Spleen (tissue), 11 donors: ENCODE results near the gene ADRA2A. TPM values are rescaled to one million over a fixed set of nuclear protein-coding genes. Genes with fewer than 3 reads are reported as not detected.
A peak's percentile ranks its signal among the peaks of the same experiment; 100 is the strongest.

ENCODE experiments used
- DNase-seq: peaks from one replicate; pipeline ENCODE4 v3.0.0-alpha.2; 2020
- H3K27ac ChIP-seq, 8 donors: fragments of 200-600 bp; sonication (generic) in 7 of 8; 1 replicate in 4 of 8; 2 replicates in 4 of 8; pipeline versions ENCODE4 v1.5.0 to v1.8.0; 2016 to 2021; ENCODE audit warnings: inconsistent platforms in 4 of 8, mild to moderate bottlenecking in 4 of 8, moderate library complexity in 1 of 8
- H3K27me3 ChIP-seq, 7 donors: fragments of 200-600 bp; sonication (generic) in 6 of 7; replicated peaks in 1 of 7; 1 replicate in 4 of 7; 2 replicates in 3 of 7; pipeline versions ENCODE4 v1.5.0 to v1.8.0; 2016 to 2021; ENCODE audit warnings: inconsistent platforms in 3 of 7, mild to moderate bottlenecking in 1 of 7
- H3K36me3 ChIP-seq, 6 donors: fragments of 200-600 bp; sonication (generic) in 5 of 6; 1 replicate in 4 of 6; 2 replicates in 2 of 6; pipeline versions ENCODE4 v1.5.0 to v1.8.0; 2016 to 2021; ENCODE audit warnings: inconsistent platforms in 2 of 6
- H3K4me1 ChIP-seq, 6 donors: fragments of 200-600 bp; sonication (generic) in 5 of 6; 1 replicate in 3 of 6; 2 replicates in 3 of 6; pipeline versions ENCODE4 v1.5.0 to v1.8.0; 2016 to 2021; ENCODE audit warnings: inconsistent platforms in 3 of 6
- H3K4me3 ChIP-seq, 8 donors: fragments of 200-600 bp; sonication (generic) in 7 of 8; 1 replicate in 4 of 8; 2 replicates in 4 of 8; pipeline versions ENCODE4 v1.5.0 to v1.8.0; 2016 to 2021; ENCODE audit warnings: inconsistent platforms in 4 of 8, mild to moderate bottlenecking in 4 of 8, moderate library complexity in 2 of 8
- H3K9me3 ChIP-seq, 8 donors: fragments of 200-600 bp; sonication (generic) in 7 of 8; 1 replicate in 4 of 8; 2 replicates in 4 of 8; pipeline versions ENCODE4 v1.5.0 to v1.8.0; 2016 to 2021; ENCODE audit warnings: inconsistent platforms in 4 of 8
- CTCF ChIP-seq, 11 experiments: fragments of 200-600 bp in 7 of 11; fragments of 450-650 bp in 4 of 11; sonication (generic) in 4 of 11; IDR thresholded peaks in 8 of 11; conservative IDR thresholded peaks in 3 of 11; 1 replicate in 7 of 11; 2 replicates in 4 of 11; pipeline versions ENCODE4 v1.4.0 to v1.8.0; 2016 to 2021; ENCODE audit warnings: antibody characterized with exemption in 11 of 11, inconsistent platforms in 4 of 11, mild to moderate bottlenecking in 1 of 11
- POLR2A ChIP-seq, 3 donors: fragments of 450-650 bp; IDR thresholded peaks; one replicate each; pipeline ENCODE4 v1.5.1; 2017; ENCODE audit warnings: antibody characterized with exemption in 3 of 3, mild to moderate bottlenecking in 1 of 3
- POLR2AphosphoS5 ChIP-seq, 3 donors: sonication (generic); formaldehyde crosslinking; IDR thresholded peaks; one replicate each; pipeline ENCODE4 v1.5.1; 2017; ENCODE audit warnings: antibody characterized with exemption in 3 of 3
- WGBS, 5 donors: extraction: QIAGEN DNeasy Blood & Tissue Kit in 3 of 5; methylation state at CpG; one replicate each; pipeline versions ENCODE4 v1.1.5 to v1.1.7; 2013 to 2018; 5-methylcytosine and 5-hydroxymethylcytosine counted together
- intact Hi-C: fragments of 100-400 bp; cut with DNase I; formaldehyde crosslinking; loops from one replicate; pipeline ENCODE4 v1.15.0; 2023; ENCODE audit warnings: low total_unique reads
- polyA plus RNA-seq, 3 donors: library from polyadenylated mRNA; stranded (reverse); fragments of 200-250 nt; gene quantifications; one replicate each; pipeline ENCODE4 v1.2.1, GENCODE V29; 2013
- total RNA-seq, 7 donors: library from RNA; depleted of rRNA in 3 of 7; stranded (reverse); fragments of >200 nt in 3 of 7; fragmentation: NEBNext Ultra II Directional in 4 of 7; extraction: Animal tissue kit (Norgen Biotek cat#: 25700) in 4 of 7; gene quantifications; one replicate each; pipeline versions ENCODE4 v1.1.0 to v1.2.1, GENCODE V29; 2016 to 2021
- donor health status: healthy with polysubstance abuse.
- donor health status: DM: no; HTN: no; CAD: no; lungs with moderate emphysema.
- donor health status: DM: no; HTN: no; CAD: no.
- donor health status: Bipolar disorder and iron deficiency.
- donor health status: healthy.
- donor health status: DM: no; HTN: no; CAD: no.
- donor health status: DM: yes; HTN: yes; CAD: no.

ADRA2A gene
- total and polyA plus RNA-seq, 10 donors, result 0.35 to 48.1 (median 11.0) TPM

- Histone ChIP-seq H3K4me3 (peak overlapping the region in 6 of 8 donors; percentile 4 to 72 (median 50)), H3K27me3 (peaks cover 0 to 60% (median 51%) of the 10 kb centered on the region in 7 donors), H3K9me3 (peaks cover 0 to 7% (median 0%) of the 10 kb centered on the region in 8 donors), H3K36me3 (no peaks in the 10 kb centered on the region), H3K27ac (peak overlapping the region in 4 of 8 donors; percentile 14 to 75 (median 42)), H3K4me1 (peaks cover 11 to 32% (median 27%) of the 10 kb centered on the region in 6 donors)
- intact Hi-C loops, result no loop called here
- TF ChIP-seq CTCF (IDR thresholded peaks at IDR 0.05 in 8 of 11, conservative IDR thresholded peaks at IDR 0.05 in 3 of 11), result no peak
- TF ChIP-seq POLR2AphosphoS5 (IDR thresholded peaks at IDR 0.05), result no peak
- TF ChIP-seq POLR2A (IDR thresholded peaks at IDR 0.05), result no peak
- DNase-seq, result no peak
- whole genome bisulfite sequencing, 5 donors, result 68 to 82% (median 79%) methylated on average over 28 of the region's 28 CpGs
Observed at GRCh38 chr10:111079241-111079760, 2.5 kb downstream of the ADRA2A start.

GRCh38 chr10:111079781-111080180 lies 3.0 kb downstream of the ADRA2A start:
- intact Hi-C loops, result no loop called here
- WGBS, 5 donors, result 66 to 93% (median 75%) methylated on average over 5 of the region's 5 CpGs
- TF ChIP-seq POLR2AphosphoS5 (IDR thresholded peaks at IDR 0.05) (no peak), POLR2A (IDR thresholded peaks at IDR 0.05) (no peak), CTCF (IDR thresholded peaks at IDR 0.05 in 8 of 11, conservative IDR thresholded peaks at IDR 0.05 in 3 of 11) (no peak)

GRCh38 chr10:111080224-111080623 lies 3.4 kb downstream of the ADRA2A start:
- TF ChIP-seq POLR2A (IDR thresholded peaks at IDR 0.05), result no peak
- no peak for TF ChIP-seq CTCF (IDR thresholded peaks at IDR 0.05 in 8 of 11, conservative IDR thresholded peaks at IDR 0.05 in 3 of 11)
- TF ChIP-seq POLR2AphosphoS5 (IDR thresholded peaks at IDR 0.05), result no peak
- no peak for DNase-seq
- H3K27ac ChIP-seq, result peak overlapping the region in 1 of 8 donors; percentile 75
- peak overlapping the region in 2 of 8 donors; percentile 59 to 72 for H3K4me3 ChIP-seq
- peaks cover 11 to 32% (median 27%) of the 10 kb centered on the region in 6 donors for H3K4me1 ChIP-seq
- H3K9me3 ChIP-seq, result peaks cover 0 to 7% (median 0%) of the 10 kb centered on the region in 8 donors
- H3K27me3 ChIP-seq, result peaks cover 0 to 52% (median 42%) of the 10 kb centered on the region in 7 donors
- no peaks in the 10 kb centered on the region for H3K36me3 ChIP-seq
- 73 to 86% (median 81%) methylated on average over 2 of the region's 2 CpGs for WGBS, 5 donors
- intact Hi-C loops, result no loop called here

More at GRCh38 chr10:111079781-111080180, 3.0 kb downstream of the ADRA2A start:
- peak overlapping the region in 6 of 8 donors; percentile 3 to 72 (median 28) for H3K4me3 ChIP-seq
- DNase-seq, result no peak
- peaks cover 0 to 7% (median 0%) of the 10 kb centered on the region in 8 donors for H3K9me3 ChIP-seq
- peaks cover 0 to 57% (median 46%) of the 10 kb centered on the region in 7 donors for H3K27me3 ChIP-seq
- H3K27ac ChIP-seq, result peak overlapping the region in 4 of 8 donors; percentile 14 to 75 (median 42)
- H3K36me3 ChIP-seq, result no peaks in the 10 kb centered on the region
- peaks cover 11 to 32% (median 27%) of the 10 kb centered on the region in 6 donors for H3K4me1 ChIP-seq

GRCh38 chr10:111081595-111081994 lies 4.8 kb downstream of the ADRA2A start:
- intact Hi-C loops, result no loop called here

More at GRCh38 chr10:111081595-111081994, 4.8 kb downstream of the ADRA2A start:
- Histone ChIP-seq H3K27ac (no peak overlapping the region), H3K4me3 (no peak overlapping the region), H3K27me3 (peaks cover 0 to 38% (median 28%) of the 10 kb centered on the region in 7 donors), H3K9me3 (peaks cover 0 to 7% (median 0%) of the 10 kb centered on the region in 8 donors), H3K4me1 (peaks cover 6 to 19% (median 17%) of the 10 kb centered on the region in 6 donors), H3K36me3 (no peaks in the 10 kb centered on the region)
- WGBS, 5 donors, result 89 to 91% (median 91%) methylated on average over 6 of the region's 6 CpGs
- no peak for TF ChIP-seq CTCF (IDR thresholded peaks at IDR 0.05 in 8 of 11, conservative IDR thresholded peaks at IDR 0.05 in 3 of 11)
- no peak for DNase-seq
